HFFc6 (cell line): ENCODE measurements around the gene LYST. TPM values are rescaled to one million over a fixed set of nuclear protein-coding genes. Genes with fewer than 3 reads are reported as not detected.

Experiments used
- DNase-seq: peaks from one replicate; pipeline ENCODE4 v3.0.0-alpha.2; 2018
- H3K27ac Mint-ChIP-seq: 2 replicates; pipeline ENCODE4 v1.8.0; 2020; ENCODE audit warnings: mild to moderate bottlenecking, mixed read lengths
- H3K27me3 Mint-ChIP-seq: 2 replicates; pipeline ENCODE4 v1.8.0; 2021; ENCODE audit warnings: mild to moderate bottlenecking, moderate library complexity, mixed read lengths; ENCODE audit not compliant: insufficient read depth
- H3K36me3 Mint-ChIP-seq: 2 replicates; pipeline ENCODE4 v1.8.0; 2021; ENCODE audit warnings: low read depth, mixed read lengths
- H3K4me1 Mint-ChIP-seq: 2 replicates; pipeline ENCODE4 v1.8.0; 2020; ENCODE audit warnings: low read depth, mixed read lengths
- H3K4me3 Mint-ChIP-seq: 2 replicates; pipeline ENCODE4 v1.8.0; 2020; ENCODE audit warnings: mild to moderate bottlenecking, moderate library complexity, mixed read lengths
- H3K9me3 Mint-ChIP-seq: 2 replicates; pipeline ENCODE4 v1.8.0; 2020; ENCODE audit warnings: mild to moderate bottlenecking, mixed read lengths
- total RNA-seq, 6 experiments: library from RNA; stranded (reverse); fragmentation: NEBNext Ultra II Directional; extraction: Animal tissue kit (Norgen Biotek cat#: 25700); gene quantifications; 2 replicates in 1 of 6; 3 replicates in 5 of 6; pipeline ENCODE4 v1.2.3, GENCODE V29; 2021
- TF ChIP-seq, protein P1 (sequence below): fragments of 200-600 bp; sonication (generic); IDR thresholded peaks from 2 replicates; pipeline ENCODE4 v1.5.0; 2021; ENCODE audit warnings: antibody characterized with exemption, mild to moderate bottlenecking

LYST gene
- total RNA-seq, 6 experiments from 2014 or later, result 13.2 to 18.9 (median 15.4) TPM

DNA sequence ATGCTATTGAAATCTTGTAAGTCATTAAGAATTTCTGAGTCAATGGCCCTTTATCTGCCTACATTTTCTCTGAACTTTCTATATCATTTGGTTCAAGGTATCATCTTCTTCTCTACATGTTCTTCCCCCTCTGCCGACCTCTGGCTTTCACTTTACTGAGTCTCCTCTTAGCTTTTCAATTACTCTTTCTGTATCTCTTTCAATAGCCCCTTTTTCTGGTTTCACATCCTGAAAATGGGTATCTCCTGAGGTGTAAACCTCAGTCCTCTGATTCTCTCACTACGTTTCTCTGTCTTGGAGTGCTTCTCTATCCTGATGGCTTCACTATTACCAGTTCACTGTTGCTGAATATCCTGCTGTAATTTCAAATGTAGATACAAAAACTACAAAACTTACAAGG lies 98.9 kb downstream of the LYST start:
- no peak overlapping the region for H3K27ac Mint-ChIP-seq
- DNase-seq, result no peak
- no peaks in the 10 kb centered on the region for H3K27me3 Mint-ChIP-seq
- H3K36me3 Mint-ChIP-seq, result peaks cover 5% of the 10 kb centered on the region; the same call in 1 of the 2 replicates
- H3K9me3 Mint-ChIP-seq, result no peaks in the 10 kb centered on the region
- no peak overlapping the region for H3K4me3 Mint-ChIP-seq
- H3K4me1 Mint-ChIP-seq, result 0 out of 2 replicates have a peak, but pooled peaks cover 4% of the 10 kb centered on the region
- TF ChIP-seq, protein P1, sequence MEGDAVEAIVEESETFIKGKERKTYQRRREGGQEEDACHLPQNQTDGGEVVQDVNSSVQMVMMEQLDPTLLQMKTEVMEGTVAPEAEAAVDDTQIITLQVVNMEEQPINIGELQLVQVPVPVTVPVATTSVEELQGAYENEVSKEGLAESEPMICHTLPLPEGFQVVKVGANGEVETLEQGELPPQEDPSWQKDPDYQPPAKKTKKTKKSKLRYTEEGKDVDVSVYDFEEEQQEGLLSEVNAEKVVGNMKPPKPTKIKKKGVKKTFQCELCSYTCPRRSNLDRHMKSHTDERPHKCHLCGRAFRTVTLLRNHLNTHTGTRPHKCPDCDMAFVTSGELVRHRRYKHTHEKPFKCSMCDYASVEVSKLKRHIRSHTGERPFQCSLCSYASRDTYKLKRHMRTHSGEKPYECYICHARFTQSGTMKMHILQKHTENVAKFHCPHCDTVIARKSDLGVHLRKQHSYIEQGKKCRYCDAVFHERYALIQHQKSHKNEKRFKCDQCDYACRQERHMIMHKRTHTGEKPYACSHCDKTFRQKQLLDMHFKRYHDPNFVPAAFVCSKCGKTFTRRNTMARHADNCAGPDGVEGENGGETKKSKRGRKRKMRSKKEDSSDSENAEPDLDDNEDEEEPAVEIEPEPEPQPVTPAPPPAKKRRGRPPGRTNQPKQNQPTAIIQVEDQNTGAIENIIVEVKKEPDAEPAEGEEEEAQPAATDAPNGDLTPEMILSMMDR, result no peak

DNA sequence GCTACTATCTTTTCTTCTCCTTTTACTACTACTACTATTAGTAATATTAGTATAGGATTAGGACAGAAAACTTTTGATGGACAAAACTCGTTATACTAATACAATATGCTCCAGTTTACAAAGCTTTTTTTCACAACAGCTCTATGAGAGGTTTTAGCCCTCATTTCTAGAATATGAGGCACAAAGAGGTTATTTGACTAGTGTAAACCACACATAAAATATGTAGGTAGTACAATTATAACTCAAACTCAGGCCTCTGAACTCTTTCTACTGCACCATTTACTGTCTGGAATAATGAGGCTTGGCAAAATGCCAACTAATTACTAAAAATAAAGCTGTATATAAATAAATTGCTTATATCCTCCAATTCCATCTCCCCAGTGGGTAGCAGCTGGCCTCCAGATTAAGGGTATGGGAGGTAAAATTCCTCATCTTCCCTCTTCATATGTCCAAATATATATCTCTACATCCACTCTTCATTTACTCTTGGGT lies 99.9 kb downstream of the LYST start:
- H3K27ac Mint-ChIP-seq, result no peak overlapping the region
- H3K36me3 Mint-ChIP-seq, result peaks cover 5% of the 10 kb centered on the region; the same call in 1 of the 2 replicates
- H3K27me3 Mint-ChIP-seq, result no peaks in the 10 kb centered on the region
- DNase-seq, result no peak
- no peaks in the 10 kb centered on the region for H3K9me3 Mint-ChIP-seq
- 0 out of 2 replicates have a peak, but pooled peaks cover 4% of the 10 kb centered on the region for H3K4me1 Mint-ChIP-seq
- H3K4me3 Mint-ChIP-seq, result no peak overlapping the region
- TF ChIP-seq, protein P1, result no peak

DNA sequence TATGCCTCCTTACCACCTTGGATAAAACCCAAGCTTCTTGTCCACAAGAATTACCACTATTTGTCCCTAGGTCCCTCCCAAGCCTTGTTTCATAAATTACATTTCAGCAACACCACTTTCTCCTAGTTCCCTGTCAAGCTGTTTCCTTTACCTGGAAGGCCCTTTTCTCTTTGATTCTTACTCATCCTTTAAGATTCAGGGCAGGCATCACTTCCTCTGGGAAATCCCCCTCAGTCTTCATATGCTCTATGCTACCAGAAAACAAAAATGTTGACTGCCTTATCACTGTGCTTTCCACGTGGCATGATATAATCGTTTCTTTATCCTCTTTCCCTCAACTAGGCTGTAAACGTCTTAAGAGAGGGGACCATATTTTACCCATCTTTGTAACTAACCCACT lies 102.7 kb downstream of the LYST start:
- Mint-ChIP-seq H3K9me3 (no peaks in the 10 kb centered on the region), H3K27ac (no peak overlapping the region), H3K4me1 (0 out of 2 replicates have a peak, but pooled peaks cover 4% of the 10 kb centered on the region), H3K36me3 (peaks cover 9% of the 10 kb centered on the region), H3K4me3 (no peak overlapping the region), H3K27me3 (no peaks in the 10 kb centered on the region)
- TF ChIP-seq, protein P1, result no peak
- DNase-seq, result no peak

DNA sequence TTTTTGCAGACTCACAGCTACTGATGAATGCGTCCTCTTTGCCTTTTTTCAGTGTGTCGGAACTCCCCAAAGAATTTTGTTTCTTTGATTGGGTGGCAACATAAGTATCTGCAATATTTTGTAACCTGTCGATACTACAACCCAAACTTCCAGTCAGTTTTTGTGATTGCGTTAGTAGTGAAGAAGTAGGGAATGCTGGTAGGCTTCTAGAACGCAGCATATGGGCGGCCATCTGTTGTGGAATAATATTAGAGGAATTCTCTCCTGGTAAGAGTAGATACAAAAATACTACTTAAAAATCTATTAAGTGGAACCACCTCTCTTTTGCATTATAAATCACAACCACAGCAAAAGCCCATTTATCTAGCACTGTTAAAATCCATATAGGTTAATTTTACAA lies 107.4 kb downstream of the LYST start:
- no peaks in the 10 kb centered on the region for H3K9me3 Mint-ChIP-seq
- H3K27ac Mint-ChIP-seq, result no peak overlapping the region
- H3K4me3 Mint-ChIP-seq, result no peak overlapping the region
- no peaks in the 10 kb centered on the region for H3K27me3 Mint-ChIP-seq
- H3K36me3 Mint-ChIP-seq, result peaks cover 4% of the 10 kb centered on the region
- no peaks in the 10 kb centered on the region for H3K4me1 Mint-ChIP-seq
- no peak for DNase-seq
- TF ChIP-seq, protein P1, result no peak

DNA sequence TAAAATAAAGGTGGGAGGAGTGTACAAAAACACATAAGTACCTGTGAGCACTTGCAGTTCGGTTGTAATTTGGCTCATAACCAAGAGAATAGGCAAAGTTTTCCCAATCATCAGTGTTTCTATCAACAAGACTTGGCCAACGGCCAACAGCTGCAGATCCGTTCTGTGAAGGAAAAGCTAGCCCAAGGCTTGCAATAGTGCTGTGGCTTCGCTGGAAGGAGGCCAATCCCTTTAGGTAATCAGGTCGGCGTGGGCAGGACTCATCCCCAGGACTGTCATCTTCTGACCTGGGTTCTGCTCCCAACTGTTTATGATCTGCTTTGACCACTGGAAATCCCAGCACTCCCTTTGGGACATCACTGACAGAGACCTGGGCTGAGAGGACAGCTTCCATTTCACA lies 107.8 kb downstream of the LYST start:
- DNase-seq, result no peak
- Mint-ChIP-seq H3K36me3 (peaks cover 4% of the 10 kb centered on the region), H3K4me3 (no peak overlapping the region), H3K27ac (no peak overlapping the region), H3K4me1 (no peaks in the 10 kb centered on the region), H3K9me3 (no peaks in the 10 kb centered on the region), H3K27me3 (no peaks in the 10 kb centered on the region)
- TF ChIP-seq, protein P1, result no peak
